Measurements from ENCODE around the gene NHSL2. TPM values are rescaled to one million over a fixed set of nuclear protein-coding genes. Genes with fewer than 3 reads are reported as not detected.

NHSL2 gene
- total and polyA plus RNA-seq, 7 experiments from 2014 or later = 0.18 to 17.0 (median 0.54) TPM

DNA sequence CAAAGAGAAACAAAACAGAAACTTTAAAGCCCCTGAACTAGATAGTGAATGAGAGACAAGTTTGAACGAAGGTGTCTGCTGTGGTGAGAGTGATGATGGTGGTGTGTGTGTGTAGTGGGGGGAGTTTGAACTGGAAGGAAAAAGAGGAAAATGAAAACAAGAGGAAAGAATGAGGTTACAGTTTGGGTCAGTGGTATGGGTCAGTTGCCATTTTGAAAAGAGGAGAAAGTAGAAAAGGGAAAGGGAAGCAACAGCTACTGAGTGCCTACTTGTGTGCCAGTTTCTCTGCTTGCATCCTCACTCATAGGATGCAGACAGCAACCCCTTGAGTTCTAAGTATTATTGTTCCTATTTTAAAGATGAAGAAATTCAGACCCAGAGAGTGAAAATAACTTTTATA lies 26.0 kb downstream of the NHSL2 start:
- POLR2A ChIA-PET = no interaction called here
- H3K9me3 ChIP-seq (ENCODE audit: control insufficient read depth in 2 of 3, low read length in 3 of 3) = no peaks in the 10 kb centered on the region
- H3K36me3 ChIP-seq (ENCODE audit: control insufficient read depth in 2 of 3, insufficient read depth in 3 of 3, low read length in 3 of 3) = no peaks in the 10 kb centered on the region

DNA sequence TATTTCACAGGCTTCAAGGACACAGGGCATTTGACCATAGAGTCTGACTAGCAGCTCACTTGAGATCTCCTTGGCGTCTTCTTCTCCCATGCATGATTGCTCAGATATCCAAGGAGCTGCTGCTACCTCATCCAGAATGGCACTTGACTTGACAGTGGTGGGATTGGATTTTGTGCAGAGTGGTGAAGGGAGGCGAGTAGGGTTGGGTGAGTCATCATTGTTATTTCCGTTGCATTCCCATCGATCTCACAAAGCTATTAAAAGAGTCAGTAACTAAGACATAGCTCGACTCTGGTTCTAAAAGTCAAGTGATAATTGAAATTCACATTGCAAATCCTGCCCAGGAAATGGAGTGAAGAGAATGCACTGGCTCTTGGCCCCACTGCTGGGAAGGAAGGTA lies 27.7 kb downstream of the NHSL2 start:
- ATAC-seq (no peak), DNase-seq (no peak)
- H3K36me3 Mint-ChIP-seq = no peaks in the 10 kb centered on the region
- peaks cover 0 to 13% (median 4%) of the 10 kb centered on the region in 5 donors for H3K27me3 Mint-ChIP-seq
- H3K4me3 ChIP-seq (ENCODE audit: low read length) = no peak overlapping the region
- H3K4me3 Mint-ChIP-seq = no peak overlapping the region
- H3K9me3 Mint-ChIP-seq = peaks cover 0 to 2% (median 0%) of the 10 kb centered on the region in 11 donors
- ChIA-PET CTCF (no interaction called here), POLR2A (no interaction called here)
- intact Hi-C loops (cut with micrococcal nuclease) = no loop called here
- no peaks in the 10 kb centered on the region for H3K36me3 ChIP-seq (ENCODE audit: control insufficient read depth in 2 of 3, insufficient read depth in 3 of 3, low read length in 3 of 3)
- H3K4me1 ChIP-seq (ENCODE audit: control insufficient read depth in 2 of 2, insufficient read depth in 2 of 2, low read length in 2 of 2) = no peaks in the 10 kb centered on the region
- H3K27me3 ChIP-seq (ENCODE audit: control insufficient read depth in 2 of 2, insufficient read depth in 2 of 2, low read length in 2 of 2) = no peaks in the 10 kb centered on the region
- no peaks in the 10 kb centered on the region for H3K4me1 Mint-ChIP-seq
- no peaks in the 10 kb centered on the region for H3K9me3 ChIP-seq (ENCODE audit: control insufficient read depth in 2 of 3, low read length in 3 of 3)
- H3K27ac ChIP-seq (ENCODE audit: low read depth, low read length) = no peak overlapping the region
- H3K27ac Mint-ChIP-seq = no peak overlapping the region

More for the DNA sequence above, 26.0 kb downstream of the NHSL2 start:
- no peak overlapping the region for H3K27ac ChIP-seq (ENCODE audit: low read depth, low read length)
- Mint-ChIP-seq H3K4me3 (no peak overlapping the region), H3K4me1 (no peaks in the 10 kb centered on the region), H3K36me3 (no peaks in the 10 kb centered on the region), H3K27me3 (peaks cover 0 to 16% (median 9%) of the 10 kb centered on the region in 5 donors), H3K9me3 (peaks cover 0 to 2% (median 0%) of the 10 kb centered on the region in 11 donors), H3K27ac (no peak overlapping the region)
- intact Hi-C loops (cut with micrococcal nuclease) = no loop called here
- no peak for DNase-seq
- CTCF ChIA-PET = no interaction called here
- H3K4me1 ChIP-seq (ENCODE audit: control insufficient read depth in 2 of 2, insufficient read depth in 2 of 2, low read length in 2 of 2) = no peaks in the 10 kb centered on the region
- no peaks in the 10 kb centered on the region for H3K27me3 ChIP-seq (ENCODE audit: control insufficient read depth in 2 of 2, insufficient read depth in 2 of 2, low read length in 2 of 2)
- ATAC-seq = no peak
- no peak overlapping the region for H3K4me3 ChIP-seq (ENCODE audit: low read length)

- Mint-ChIP-seq H3K27ac (no peak overlapping the region), H3K36me3 (no peaks in the 10 kb centered on the region), H3K4me1 (no peaks in the 10 kb centered on the region), H3K4me3 (no peak overlapping the region), H3K9me3 (peaks cover 0 to 2% (median 0%) of the 10 kb centered on the region in 11 donors), H3K27me3 (peaks cover 0 to 4% (median 3%) of the 10 kb centered on the region in 5 donors)
- H3K27me3 ChIP-seq (ENCODE audit: control insufficient read depth in 2 of 2, insufficient read depth in 2 of 2, low read length in 2 of 2) = no peaks in the 10 kb centered on the region
- ChIA-PET POLR2A (no interaction called here), CTCF (no interaction called here)
- H3K9me3 ChIP-seq (ENCODE audit: control insufficient read depth in 2 of 3, low read length in 3 of 3) = no peaks in the 10 kb centered on the region
- no peak overlapping the region for H3K4me3 ChIP-seq (ENCODE audit: low read length)
- DNase-seq (no peak), ATAC-seq (no peak)
- H3K27ac ChIP-seq (ENCODE audit: low read depth, low read length) = no peak overlapping the region
- intact Hi-C loops (cut with micrococcal nuclease) = no loop called here
- H3K4me1 ChIP-seq (ENCODE audit: control insufficient read depth in 2 of 2, insufficient read depth in 2 of 2, low read length in 2 of 2) = no peaks in the 10 kb centered on the region
- H3K36me3 ChIP-seq (ENCODE audit: control insufficient read depth in 2 of 3, insufficient read depth in 3 of 3, low read length in 3 of 3) = no peaks in the 10 kb centered on the region
Observed at GRCh38 chrX:71941145-71941544, 30.5 kb downstream of the NHSL2 start.

- Mint-ChIP-seq H3K36me3 (no peaks in the 10 kb centered on the region), H3K4me1 (no peaks in the 10 kb centered on the region), H3K27ac (no peak overlapping the region), H3K9me3 (peaks cover 0 to 2% (median 0%) of the 10 kb centered on the region in 11 donors), H3K4me3 (no peak overlapping the region), H3K27me3 (peaks cover 0 to 5% (median 0%) of the 10 kb centered on the region in 5 donors)
- intact Hi-C loops (cut with micrococcal nuclease) = no loop called here
- no peaks in the 10 kb centered on the region for H3K36me3 ChIP-seq (ENCODE audit: control insufficient read depth in 2 of 3, insufficient read depth in 3 of 3, low read length in 3 of 3)
- CTCF ChIA-PET = no interaction called here
- H3K4me1 ChIP-seq (ENCODE audit: control insufficient read depth in 2 of 2, insufficient read depth in 2 of 2, low read length in 2 of 2) = no peaks in the 10 kb centered on the region
- POLR2A ChIA-PET = no interaction called here
- no peak for ATAC-seq
- no peak overlapping the region for H3K4me3 ChIP-seq (ENCODE audit: low read length)
- DNase-seq = no peak
- no peak overlapping the region for H3K27ac ChIP-seq (ENCODE audit: low read depth, low read length)
- no peaks in the 10 kb centered on the region for H3K27me3 ChIP-seq (ENCODE audit: control insufficient read depth in 2 of 2, insufficient read depth in 2 of 2, low read length in 2 of 2)
- H3K9me3 ChIP-seq (ENCODE audit: control insufficient read depth in 2 of 3, low read length in 3 of 3) = no peaks in the 10 kb centered on the region
Observed at GRCh38 chrX:71941776-71942175, 31.1 kb downstream of the NHSL2 start.

DNA sequence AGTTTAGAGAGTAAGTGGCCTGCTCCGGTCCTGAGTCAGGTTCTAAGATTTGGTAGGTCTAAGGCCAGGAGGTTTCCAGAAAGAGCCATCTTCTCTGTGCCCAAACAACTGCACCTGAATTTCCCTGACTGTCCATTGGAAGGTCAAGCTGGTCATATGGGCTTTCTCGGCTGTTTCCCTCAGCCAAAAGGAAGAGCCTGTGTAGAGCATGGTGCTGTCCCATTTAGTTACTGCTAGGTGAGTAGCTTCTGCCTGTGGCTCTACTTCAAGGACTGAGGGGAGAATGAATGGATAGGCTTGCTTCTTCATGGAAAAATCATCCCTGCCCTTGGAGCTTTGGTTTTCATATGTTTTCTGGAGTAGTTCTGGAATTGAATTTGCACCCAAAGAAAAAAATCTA lies 33.7 kb downstream of the NHSL2 start:
- no peaks in the 10 kb centered on the region for H3K36me3 ChIP-seq (ENCODE audit: control insufficient read depth in 2 of 3, insufficient read depth in 3 of 3, low read length in 3 of 3)
- DNase-seq (no peak), ATAC-seq (no peak)
- no peak overlapping the region for H3K4me3 ChIP-seq (ENCODE audit: low read length)
- no peak overlapping the region for H3K27ac ChIP-seq (ENCODE audit: low read depth, low read length)
- no peaks in the 10 kb centered on the region for H3K9me3 ChIP-seq (ENCODE audit: control insufficient read depth in 2 of 3, low read length in 3 of 3)
- ChIA-PET CTCF (no interaction called here), POLR2A (no interaction called here)
- no peaks in the 10 kb centered on the region for H3K4me1 Mint-ChIP-seq
- intact Hi-C loops (cut with micrococcal nuclease) = no loop called here
- peaks cover 0 to 5% (median 4%) of the 10 kb centered on the region in 5 donors for H3K27me3 Mint-ChIP-seq
- no peak overlapping the region for H3K4me3 Mint-ChIP-seq
- no peaks in the 10 kb centered on the region for H3K4me1 ChIP-seq (ENCODE audit: control insufficient read depth in 2 of 2, insufficient read depth in 2 of 2, low read length in 2 of 2)
- H3K9me3 Mint-ChIP-seq = no peaks in the 10 kb centered on the region
- no peaks in the 10 kb centered on the region for H3K27me3 ChIP-seq (ENCODE audit: control insufficient read depth in 2 of 2, insufficient read depth in 2 of 2, low read length in 2 of 2)
- no peak overlapping the region for H3K27ac Mint-ChIP-seq
- no peaks in the 10 kb centered on the region for H3K36me3 Mint-ChIP-seq

DNA sequence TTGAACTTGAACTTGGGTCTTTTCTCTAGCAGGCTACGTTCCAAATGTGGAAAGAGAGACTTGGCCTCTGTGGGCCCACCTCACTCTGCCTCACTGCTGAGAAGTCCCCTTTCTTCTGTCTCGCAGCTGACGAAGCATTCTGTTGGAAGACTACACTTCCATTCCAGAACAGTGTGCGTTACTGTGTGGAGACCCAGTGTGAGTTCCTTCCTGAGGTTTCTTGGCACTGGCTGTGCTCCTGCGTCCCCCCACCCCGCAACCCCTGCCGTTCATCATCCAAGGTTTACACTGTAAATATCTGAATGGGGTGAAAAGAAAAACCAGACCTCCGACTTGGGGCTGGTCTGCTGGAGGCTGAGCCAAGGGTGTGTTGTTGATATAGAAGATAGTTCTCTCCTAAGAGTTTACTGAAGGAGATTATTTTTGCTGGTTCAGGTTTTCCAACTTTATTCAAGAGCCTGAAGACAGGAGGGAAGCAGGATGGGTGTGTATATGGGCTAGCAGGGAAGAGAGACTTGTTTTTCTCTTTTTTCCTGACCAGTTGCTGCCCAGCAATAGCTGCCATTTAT lies 34.7 kb downstream of the NHSL2 start:
- CTCF ChIA-PET = no interaction called here
- DNase-seq = no peak

GRCh38 chrX:71949363-71949762 lies 38.7 kb downstream of the NHSL2 start:
- intact Hi-C loops (cut with micrococcal nuclease) = no loop called here
- Histone ChIP-seq H3K4me3 (ENCODE audit: low read length) (no peak overlapping the region), H3K4me1 (ENCODE audit: control insufficient read depth in 2 of 2, insufficient read depth in 2 of 2, low read length in 2 of 2) (no peaks in the 10 kb centered on the region), H3K9me3 (ENCODE audit: control insufficient read depth in 2 of 3, low read length in 3 of 3) (no peaks in the 10 kb centered on the region), H3K27me3 (ENCODE audit: control insufficient read depth in 2 of 2, insufficient read depth in 2 of 2, low read length in 2 of 2) (no peaks in the 10 kb centered on the region), H3K27ac (ENCODE audit: low read depth, low read length) (no peak overlapping the region), H3K36me3 (ENCODE audit: control insufficient read depth in 2 of 3, insufficient read depth in 3 of 3, low read length in 3 of 3) (no peaks in the 10 kb centered on the region)
- Mint-ChIP-seq H3K27ac (no peak overlapping the region), H3K4me3 (no peak overlapping the region), H3K36me3 (no peaks in the 10 kb centered on the region), H3K27me3 (peaks cover 0 to 5% (median 4%) of the 10 kb centered on the region in 5 donors), H3K4me1 (no peaks in the 10 kb centered on the region), H3K9me3 (no peaks in the 10 kb centered on the region)
- ATAC-seq (no peak), DNase-seq (no peak)
- ChIA-PET POLR2A (no interaction called here), CTCF (no interaction called here)

More for the DNA sequence above, 34.7 kb downstream of the NHSL2 start:
- Mint-ChIP-seq H3K4me3 (no peak overlapping the region), H3K27ac (no peak overlapping the region), H3K36me3 (no peaks in the 10 kb centered on the region), H3K4me1 (no peaks in the 10 kb centered on the region), H3K27me3 (peaks cover 0 to 5% (median 4%) of the 10 kb centered on the region in 5 donors), H3K9me3 (no peaks in the 10 kb centered on the region)
- no peaks in the 10 kb centered on the region for H3K27me3 ChIP-seq (ENCODE audit: control insufficient read depth in 2 of 2, insufficient read depth in 2 of 2, low read length in 2 of 2)
- POLR2A ChIA-PET = no interaction called here
- no peaks in the 10 kb centered on the region for H3K4me1 ChIP-seq (ENCODE audit: control insufficient read depth in 2 of 2, insufficient read depth in 2 of 2, low read length in 2 of 2)
- intact Hi-C loops (cut with micrococcal nuclease) = no loop called here
- ATAC-seq = no peak
- H3K4me3 ChIP-seq (ENCODE audit: low read length) = no peak overlapping the region
- H3K36me3 ChIP-seq (ENCODE audit: control insufficient read depth in 2 of 3, insufficient read depth in 3 of 3, low read length in 3 of 3) = no peaks in the 10 kb centered on the region
- H3K9me3 ChIP-seq (ENCODE audit: control insufficient read depth in 2 of 3, low read length in 3 of 3) = no peaks in the 10 kb centered on the region
- H3K27ac ChIP-seq (ENCODE audit: low read depth, low read length) = no peak overlapping the region
